Amniotic epithelial cell (primary cell): ENCODE results near the gene THAP11.
"Not testable (repeated sequence)": the region's sequence is repeated elsewhere in the genome, so short reads cannot be mapped to it uniquely, and the experiment has no call there.

Experiments used
- DNase-seq: peaks from one replicate; pipeline ENCODE4 v3.0.0-alpha.2; 2010; ENCODE audit warnings: low read depth

Gene THAP11

DNA sequence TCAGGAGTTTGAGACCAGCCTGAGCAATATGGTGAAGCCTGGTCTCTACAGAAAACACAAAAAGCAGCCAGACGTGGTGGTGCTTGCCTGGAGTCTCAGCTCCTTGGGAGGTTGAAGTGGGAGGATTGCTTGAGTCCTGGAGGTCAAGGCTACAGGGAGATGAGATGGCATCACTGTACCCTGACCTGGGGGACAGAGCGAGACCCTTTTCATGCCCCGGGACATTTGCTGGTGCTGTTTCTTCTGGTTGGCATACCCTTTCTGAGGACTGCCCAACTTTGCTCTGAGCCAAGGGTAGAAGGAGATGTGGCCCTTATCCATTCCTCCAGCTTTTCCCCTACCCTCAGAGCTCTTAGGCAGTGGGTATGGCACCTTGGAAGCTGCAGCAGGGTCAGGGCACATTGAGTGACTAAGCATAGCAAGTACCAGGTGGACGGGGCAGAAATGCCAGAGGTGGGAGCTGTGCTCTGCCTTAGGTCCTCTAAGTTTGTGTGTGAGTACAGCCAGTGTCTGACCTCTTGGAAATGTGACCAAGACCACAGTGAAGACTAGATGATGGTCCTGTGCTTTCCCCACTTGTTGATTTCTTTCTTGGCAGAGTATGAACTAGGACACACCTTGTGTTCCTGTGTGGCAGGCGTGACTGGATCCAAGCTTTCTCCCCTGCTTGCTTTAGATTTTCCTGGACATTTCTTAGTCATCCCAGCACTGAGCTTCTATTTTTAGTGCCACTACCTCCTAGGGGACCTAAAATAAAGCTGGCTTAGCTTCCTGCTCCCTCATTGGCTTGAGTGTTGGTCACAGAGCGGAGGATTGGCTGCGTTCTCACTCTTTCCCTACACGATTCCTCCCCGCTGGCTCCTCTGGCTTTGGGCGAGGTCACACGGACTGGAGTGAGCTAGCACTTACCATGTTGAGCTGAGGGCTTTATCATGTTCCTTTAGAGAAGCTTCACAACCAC lies 20.8 kb downstream of the THAP11 start:
- peak; percentile 30 for DNase-seq

DNA sequence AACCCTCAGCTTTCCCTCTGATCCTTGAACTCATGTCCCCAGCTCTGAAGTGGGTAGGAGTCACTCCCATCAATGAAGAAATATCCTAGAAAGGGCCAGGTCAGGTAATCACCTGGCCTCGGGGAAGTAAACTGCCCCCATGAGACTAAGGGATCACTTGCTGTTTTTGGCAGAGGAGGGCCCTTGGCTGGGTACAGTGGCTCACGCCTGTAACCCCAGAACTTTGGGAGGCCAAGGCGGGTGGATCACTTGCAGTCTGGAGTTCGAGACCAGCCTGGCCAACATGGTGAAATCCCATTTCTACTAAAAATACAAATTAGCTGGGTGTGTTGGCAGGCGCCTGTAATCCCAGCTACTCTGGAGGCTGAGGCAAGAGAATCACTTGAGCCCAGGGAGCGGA lies 21.9 kb downstream of the THAP11 start:
- not testable (repeated sequence) for DNase-seq

DNA sequence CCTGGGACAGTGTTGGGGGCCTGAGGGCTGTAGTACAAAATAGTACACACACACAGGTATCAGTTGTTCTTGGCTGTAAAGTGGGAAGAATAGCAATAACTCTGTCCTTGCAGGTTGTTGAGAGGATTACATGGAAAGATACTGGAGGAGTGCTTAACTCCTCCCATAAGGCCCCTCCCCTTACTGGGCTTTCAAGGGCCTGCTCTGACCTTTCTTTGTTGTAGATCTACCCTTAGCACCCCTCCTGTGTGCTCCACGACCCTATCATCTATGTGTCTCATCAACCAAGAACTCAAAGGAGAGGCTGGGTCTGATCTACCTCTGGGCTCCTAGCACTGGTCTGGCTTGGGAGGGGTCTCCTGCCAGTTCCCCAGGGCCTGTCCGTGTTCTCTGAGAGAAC lies 22.5 kb downstream of the THAP11 start:
- no peak for DNase-seq

DNA sequence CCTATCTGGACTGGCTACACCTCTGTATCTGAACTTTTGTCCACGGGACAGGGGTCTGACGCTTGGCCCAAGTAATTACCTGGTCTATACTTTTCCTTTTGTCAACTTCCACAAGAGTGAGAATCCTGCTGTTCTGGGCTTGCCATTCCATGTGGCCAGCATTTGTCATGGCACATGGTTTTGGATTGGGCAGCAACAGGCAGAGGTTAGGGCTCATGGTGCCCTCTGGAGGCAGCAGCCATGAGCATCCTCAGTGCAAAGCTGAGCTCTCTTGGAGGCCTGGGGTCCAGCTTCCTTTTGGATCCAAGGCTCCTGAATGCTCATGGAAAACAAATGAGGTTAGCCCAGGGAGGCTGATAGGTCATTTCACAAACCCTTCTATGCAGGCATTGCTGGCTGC lies 23.2 kb downstream of the THAP11 start:
- peak; percentile 56 for DNase-seq

DNA sequence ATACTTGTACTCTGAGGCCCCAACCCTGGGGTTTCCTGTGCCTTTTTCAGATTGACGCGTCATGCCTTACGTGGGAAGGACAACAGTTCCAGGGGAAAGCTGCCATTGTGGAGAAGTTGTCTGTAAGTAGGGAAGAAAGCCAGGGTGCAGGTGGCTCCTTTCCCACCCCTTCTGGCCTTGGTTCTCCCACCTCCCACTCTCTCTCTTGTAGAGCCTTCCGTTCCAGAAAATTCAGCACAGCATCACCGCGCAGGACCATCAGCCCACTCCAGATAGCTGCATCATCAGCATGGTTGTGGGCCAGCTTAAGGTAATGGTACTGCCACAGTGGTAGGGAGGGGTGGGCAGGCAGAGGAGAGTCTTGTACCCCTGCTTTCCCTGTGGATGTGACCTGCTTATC lies 26.2 kb downstream of the THAP11 start:
- no peak for DNase-seq

DNA sequence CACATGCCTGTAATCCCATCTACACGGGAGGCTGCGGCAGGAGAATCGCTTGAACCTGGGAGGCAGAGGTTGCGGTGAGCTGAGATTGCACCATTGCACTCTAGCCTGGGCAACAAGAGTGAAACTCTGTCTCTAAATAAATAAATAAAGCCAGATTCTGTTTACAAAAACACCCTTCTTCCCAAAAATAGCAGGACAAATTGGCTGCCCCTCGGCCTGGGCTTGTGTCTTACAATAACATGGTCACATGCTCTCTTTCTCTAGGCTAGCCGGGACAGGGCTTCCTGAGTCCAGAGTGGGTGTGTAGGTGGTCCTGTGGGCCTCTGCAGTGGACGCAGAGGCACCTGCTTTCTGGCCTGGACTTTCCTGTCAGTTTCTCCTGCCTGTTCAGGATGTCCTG lies 27.5 kb downstream of the THAP11 start:
- DNase-seq, result no peak

DNA sequence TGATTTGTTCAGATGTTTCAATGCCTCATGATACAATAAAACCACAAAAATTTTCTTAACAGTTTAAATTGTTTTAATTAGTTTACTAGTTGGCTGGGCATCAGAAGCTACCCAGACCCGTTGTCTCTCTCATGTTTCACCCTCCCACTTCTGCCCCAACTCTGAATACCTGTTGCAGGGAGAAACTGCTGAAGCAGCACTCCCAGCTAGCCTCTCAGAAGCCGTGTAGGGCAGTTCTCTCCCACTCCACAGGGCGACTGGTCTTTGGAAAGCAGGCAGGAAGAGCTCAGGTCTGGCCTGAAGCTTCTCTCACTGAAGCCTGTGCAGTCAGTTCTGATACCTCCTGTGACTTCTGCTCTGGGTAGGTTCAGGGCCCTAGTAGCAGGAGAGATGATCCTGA lies 29.1 kb downstream of the THAP11 start:
- no peak for DNase-seq

DNA sequence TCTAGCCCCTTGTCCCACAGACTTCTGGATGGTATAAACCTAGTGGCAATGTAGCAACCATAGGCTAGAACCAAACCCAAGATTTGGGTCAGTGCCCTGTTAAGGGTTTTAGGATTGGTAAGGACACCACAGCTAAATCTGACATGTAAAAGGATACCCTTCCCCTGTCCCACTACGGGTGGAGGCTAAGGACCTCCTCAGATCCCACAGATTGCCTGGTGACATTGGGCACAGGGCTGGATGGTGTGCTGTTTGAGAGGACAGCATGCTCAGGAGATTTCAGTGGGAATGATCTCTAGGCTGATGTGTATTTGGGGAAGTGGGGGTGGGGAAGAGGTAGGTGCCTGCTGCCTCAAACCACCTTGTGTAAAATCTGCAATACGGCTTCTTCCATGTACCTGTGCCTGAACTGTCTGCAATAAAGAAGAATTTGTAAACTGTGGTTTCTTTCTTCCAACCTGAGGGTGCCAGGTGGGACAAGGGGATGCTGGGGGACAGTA lies 30.1 kb downstream of the THAP11 start:
- DNase-seq, result no peak

DNA sequence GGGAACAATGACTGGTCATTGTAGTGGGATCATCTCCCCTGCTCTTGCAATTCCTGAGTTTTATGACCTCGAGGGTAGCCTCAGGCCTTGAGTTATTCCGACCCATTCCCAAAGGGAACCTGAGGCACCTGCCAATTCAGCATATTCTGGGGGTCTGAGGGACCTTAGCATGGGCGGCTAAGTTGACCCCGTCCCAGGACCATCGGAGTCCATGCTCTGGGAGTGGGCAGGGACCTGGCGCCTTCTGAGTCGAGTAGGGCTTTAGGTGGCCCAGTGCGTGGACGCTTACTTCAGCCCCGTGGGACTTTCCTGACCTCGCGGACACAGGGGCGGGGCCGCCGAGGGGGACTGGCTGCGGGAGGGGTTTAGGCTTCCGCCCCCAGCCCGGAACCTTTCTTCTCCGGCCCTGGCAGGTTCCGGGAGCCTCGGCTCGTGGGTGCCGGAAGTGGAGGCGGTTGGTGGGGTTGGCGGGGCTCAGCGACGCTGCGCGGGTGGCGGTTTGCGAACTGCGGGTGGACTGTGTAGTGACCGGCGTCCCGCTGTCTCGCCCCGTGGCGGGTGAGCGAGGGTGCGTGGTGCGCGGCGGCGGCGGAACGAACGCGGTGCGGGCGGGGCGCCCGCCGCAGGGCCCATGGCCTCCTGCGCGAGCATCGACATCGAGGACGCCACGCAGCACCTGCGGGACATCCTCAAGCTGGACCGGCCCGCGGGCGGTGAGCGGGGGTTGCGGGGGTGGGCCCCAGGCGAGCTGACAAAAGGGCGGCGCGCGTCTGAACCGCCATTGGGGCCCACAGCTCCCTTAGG lies 30.7 kb downstream of the THAP11 start, which contains the start of gene EDC4:
Gene EDC4, plus strand, starts transcription at position 422 of the 804 bp plus-strand sequence. Its CDS starts 210 bp downstream, at position 632.
- DNase-seq, result peak; percentile 71

DNA sequence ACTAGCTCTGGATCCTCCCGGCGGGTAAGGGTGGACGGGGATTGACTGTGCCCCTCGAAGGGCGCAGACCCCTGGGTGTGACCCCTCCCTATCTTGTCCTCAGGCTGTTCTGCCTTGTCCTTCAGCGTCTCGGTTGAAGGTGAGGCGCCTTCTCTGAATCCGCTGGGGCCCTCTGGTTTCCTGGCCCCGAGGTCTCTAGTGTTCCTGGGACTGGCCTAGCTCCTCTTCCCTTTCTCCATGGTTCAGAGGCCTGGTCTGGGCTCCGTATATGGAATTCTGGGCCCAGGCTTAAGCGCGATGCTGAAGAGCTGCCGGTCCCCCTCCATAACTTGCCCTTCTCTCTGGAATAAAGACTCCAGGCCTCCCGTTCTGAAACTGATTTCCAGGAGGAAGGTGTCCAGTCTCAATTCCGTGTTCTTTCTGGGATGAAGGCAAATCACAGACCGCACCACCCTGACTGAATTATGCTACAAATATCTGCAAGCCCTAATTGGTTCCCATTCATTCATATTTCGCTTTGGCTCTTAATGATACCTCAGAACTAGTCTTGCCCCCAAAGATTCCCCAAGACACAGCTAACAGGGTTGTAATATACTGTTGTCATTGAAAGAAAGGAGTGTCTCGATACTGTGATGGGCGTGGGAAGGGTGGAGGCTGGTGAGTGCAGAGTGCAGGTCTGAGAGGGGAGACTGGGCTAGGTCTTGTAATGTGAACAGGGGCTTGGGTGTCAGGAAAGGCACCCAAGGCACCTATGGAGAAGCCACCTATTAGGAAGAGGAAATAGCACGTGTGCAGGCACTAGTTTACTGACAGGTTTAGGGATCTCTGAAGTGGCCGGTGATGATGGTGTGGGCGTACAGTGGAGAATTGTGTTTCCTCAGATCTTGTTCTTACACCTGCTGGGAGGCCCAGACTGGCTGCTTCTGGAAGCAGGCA lies 31.6 kb downstream of the THAP11 start:
- DNase-seq, result no peak

DNA sequence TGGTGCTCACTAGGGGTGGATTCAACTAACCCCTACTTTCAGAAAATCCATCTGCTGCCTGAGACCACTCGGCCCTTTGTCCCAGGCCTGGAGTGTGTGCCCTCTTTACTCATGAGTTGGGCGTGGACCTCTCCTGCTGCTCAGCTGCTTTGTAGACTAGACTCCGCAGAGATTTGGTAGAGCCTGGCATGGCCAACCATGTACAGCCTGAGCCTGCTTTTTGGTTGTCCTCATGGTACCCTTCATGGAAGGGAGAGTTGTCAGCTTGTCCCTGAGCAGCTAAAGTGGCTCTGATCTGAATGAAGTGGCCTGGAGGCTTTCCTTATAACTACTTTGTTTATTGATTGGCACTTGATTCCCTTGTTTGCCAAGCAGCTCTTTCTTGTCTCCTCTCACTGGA lies 32.3 kb downstream of the THAP11 start:
- no peak for DNase-seq

DNA sequence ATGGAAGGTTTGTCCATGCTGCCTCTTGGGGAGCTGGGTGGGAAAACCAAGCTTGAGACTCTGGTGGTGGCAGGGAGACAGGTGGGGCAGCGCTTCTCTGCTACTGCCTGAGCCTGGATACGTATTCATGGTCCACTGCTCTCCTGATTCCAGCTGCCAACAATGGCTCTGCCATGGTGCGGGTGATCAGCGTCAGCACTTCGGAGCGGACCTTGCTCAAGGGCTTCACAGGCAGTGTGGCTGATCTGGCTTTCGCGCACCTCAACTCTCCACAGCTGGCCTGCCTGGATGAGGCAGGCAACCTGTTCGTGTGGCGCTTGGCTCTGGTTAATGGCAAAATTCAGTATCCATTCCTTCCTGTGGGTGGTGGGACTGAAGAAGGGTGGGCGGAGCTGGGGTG lies 34.9 kb downstream of the THAP11 start:
- DNase-seq, result no peak

DNA sequence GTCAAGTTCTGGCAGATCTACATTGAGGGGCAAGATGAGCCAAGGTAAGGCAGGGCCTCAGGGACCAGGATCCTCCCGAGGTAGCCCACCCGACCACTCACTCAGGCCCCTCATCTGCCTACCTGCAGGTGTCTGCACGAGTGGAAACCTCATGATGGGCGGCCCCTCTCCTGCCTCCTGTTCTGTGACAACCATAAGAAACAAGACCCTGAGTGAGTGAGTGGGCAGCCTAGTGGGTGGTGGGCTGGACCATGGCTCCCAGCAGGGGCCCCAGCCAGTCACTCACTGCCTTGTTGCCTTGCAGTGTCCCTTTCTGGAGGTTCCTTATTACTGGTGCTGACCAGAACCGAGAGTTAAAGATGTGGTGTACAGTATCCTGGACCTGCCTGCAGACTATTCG lies 36.1 kb downstream of the THAP11 start:
- no peak for DNase-seq

DNA sequence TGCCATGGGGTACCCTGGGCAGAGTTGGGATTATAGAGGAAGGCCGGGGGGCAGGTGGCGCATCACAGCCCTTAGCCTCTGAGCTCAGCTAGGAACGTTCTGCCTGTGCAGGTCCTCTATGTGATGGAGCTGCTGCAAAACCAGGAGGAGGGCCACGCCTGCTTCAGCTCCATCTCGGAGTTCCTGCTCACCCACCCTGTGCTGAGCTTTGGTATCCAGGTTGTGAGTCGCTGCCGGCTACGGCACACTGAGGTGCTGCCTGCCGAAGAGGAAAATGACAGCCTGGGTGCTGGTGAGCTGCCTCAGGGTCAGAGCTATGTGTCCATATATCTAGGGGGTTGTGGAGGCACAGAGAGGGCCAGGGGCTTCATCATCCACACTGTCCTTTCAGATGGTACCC lies 36.7 kb downstream of the THAP11 start:
- DNase-seq, result no peak

DNA sequence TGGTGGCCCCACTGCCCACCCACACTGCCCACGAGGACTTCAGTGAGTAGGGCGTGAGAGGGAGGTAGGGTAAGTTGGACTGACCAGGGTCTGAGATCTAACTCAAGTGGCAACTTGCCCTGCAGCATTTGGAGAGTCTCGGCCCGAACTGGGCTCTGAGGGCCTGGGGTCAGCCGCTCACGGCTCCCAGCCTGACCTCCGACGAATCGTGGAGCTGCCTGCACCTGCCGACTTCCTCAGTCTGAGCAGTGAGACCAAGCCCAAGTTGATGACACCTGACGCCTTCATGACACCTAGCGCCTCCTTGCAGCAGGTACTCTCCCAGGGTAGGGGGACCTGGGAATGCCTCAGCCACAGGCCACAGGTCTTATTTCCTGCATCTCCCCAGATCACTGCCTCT lies 37.3 kb downstream of the THAP11 start:
- DNase-seq, result no peak

DNA sequence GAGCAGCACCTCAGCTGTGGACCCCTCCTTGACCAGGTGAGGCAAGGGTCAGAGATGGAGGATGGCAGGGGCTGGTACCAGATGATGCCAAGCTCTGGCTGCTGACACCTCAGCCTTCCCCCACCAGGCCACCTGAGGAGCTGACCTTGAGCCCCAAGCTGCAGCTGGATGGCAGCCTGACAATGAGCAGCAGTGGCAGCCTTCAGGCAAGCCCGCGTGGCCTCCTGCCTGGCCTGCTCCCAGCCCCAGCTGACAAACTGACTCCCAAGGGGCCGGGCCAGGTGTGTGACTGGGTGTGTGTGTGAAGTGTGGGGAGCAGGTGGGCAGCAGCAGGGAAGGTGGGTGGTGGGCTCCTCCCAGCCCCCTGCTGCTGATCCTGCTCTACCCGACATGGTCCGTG lies 37.8 kb downstream of the THAP11 start:
- no peak for DNase-seq

DNA sequence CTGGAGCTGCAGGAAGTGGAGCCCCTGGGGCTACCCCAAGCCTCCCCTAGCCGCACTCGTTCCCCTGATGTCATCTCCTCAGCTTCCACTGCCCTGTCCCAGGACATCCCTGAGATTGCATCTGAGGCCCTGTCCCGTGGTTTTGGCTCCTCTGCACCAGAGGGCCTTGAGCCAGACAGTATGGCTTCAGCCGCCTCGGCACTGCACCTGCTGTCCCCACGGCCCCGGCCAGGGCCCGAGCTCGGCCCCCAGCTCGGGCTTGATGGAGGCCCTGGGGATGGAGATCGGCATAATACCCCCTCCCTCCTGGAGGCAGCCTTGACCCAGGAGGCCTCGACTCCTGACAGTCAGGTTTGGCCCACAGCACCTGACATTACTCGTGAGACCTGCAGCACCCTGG lies 38.5 kb downstream of the THAP11 start:
- DNase-seq, result no peak

DNA sequence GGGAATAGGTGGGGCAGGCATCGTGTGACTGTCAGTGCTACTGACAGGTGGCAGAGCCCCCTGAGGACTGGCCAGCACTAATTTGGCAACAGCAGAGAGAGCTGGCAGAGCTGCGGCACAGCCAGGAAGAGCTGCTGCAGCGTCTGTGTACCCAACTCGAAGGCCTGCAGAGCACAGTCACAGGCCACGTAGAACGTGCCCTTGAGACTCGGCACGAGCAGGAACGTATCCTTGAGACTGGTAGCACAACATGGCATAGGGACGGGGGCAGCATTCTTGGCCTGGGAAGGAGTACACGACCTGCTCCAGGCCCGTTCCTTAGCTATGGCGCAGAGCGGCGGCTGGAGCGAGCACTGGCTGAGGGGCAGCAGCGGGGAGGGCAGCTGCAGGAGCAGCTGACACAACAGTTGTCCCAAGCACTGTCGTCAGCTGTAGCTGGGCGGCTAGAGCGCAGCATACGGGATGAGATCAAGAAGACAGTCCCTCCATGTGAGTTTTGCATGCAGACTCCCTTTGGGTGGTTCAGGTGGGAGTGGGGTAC lies 39.6 kb downstream of the THAP11 start:
- DNase-seq, result no peak

DNA sequence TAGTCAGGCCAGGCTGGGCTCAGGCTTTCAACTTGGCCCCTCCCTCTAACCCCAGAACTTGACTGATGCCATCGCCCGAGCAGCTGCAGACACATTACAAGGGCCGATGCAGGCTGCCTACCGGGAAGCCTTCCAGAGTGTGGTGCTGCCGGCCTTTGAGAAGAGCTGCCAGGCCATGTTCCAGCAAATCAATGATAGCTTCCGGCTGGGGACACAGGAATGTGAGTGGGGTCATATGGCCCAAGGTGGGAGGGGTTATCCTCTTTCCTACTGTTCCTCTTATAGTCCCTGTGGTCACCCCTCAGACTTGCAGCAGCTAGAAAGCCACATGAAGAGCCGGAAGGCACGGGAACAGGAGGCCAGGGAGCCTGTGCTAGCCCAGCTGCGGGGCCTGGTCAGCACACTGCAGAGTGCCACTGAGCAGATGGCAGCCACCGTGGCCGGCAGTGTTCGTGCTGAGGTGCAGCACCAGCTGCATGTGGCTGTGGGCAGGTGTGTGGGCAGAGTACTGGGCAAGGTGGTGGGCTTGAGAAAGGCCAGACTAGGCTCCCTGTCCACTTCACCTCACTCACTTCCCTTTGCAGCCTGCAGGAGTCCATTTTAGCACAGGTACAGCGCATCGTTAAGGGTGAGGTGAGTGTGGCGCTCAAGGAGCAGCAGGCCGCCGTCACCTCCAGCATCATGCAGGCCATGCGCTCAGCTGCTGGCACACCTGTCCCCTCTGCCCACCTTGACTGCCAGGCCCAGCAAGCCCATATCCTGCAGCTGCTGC lies 40.4 kb downstream of the THAP11 start:
- no peak for DNase-seq

DNA sequence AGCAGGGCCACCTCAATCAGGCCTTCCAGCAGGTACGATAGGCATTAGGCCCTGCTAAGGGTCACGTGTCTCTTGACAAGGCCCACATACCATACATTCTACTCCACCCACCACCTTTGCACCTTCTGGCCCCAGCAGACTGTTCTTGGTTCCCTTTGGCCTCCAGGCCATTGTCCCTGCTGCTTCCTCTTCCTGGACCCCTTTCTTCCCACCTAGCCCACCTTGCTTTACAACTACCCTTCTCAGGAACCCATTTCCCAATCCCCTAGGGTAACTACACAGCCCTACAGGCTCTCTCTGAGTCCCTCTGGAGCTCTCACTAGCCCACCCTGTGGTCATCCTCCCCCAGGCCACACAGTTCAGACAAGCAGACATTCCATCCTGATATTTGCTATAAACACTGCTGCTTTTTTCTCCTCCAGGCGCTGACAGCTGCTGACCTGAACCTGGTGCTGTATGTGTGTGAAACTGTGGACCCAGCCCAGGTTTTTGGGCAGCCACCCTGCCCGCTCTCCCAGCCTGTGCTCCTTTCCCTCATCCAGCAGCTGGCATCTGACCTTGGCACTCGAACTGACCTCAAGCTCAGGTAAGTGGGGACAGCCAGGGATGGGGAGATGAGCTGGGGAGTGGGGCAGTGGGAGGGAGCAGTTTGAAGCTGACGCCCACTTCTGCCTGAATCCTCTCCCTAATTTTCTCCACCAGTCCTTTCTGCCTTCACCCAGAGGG lies 41.2 kb downstream of the THAP11 start:
- DNase-seq, result no peak
